ENCODE data around the gene GTPBP1. TPM values are rescaled to one million over a fixed set of nuclear protein-coding genes. Genes with fewer than 3 reads are reported as not detected.

Gene GTPBP1
- total RNA-seq, result 22.5 TPM
- 10 to 100 TPM; 27.2 to 45.3 (median 35.8) TPM for polyA plus RNA-seq (ENCODE audit: insufficient read depth in 1 of 8, insufficient read length in 8 of 8, low replicate concordance in 1 of 8)
- long read RNA-seq, donor 1, full-length matches to known transcripts, result 3 of 3 reads
- long read RNA-seq, donor 1, partial matches to known transcripts, result 0 of 3 reads
- long read RNA-seq, donor 1, other reads (novel, unspliced or antisense), result 0 of 3 reads
- long read RNA-seq, donor 2, partial matches to known transcripts, result 0 of 1 reads
- long read RNA-seq, donor 2, other reads (novel, unspliced or antisense), result 0 of 1 reads
- long read RNA-seq, donor 3, full-length matches to known transcripts, result 5 of 25 reads
- long read RNA-seq, donor 3, partial matches to known transcripts, result 12 of 25 reads
- long read RNA-seq, donor 3, other reads (novel, unspliced or antisense), result 8 of 25 reads
- long read RNA-seq, donor 4, full-length matches to known transcripts, result 5 of 5 reads
- long read RNA-seq, donor 4, partial matches to known transcripts, result 0 of 5 reads
- long read RNA-seq, donor 4, other reads (novel, unspliced or antisense), result 0 of 5 reads
- long read RNA-seq, donor 5, full-length matches to known transcripts, result 8 of 50 reads
- long read RNA-seq, donor 5, partial matches to known transcripts, result 34 of 50 reads
- long read RNA-seq, donor 5, other reads (novel, unspliced or antisense), result 8 of 50 reads
- long read RNA-seq, donor 6, full-length matches to known transcripts, result 8 of 28 reads
- long read RNA-seq, donor 6, partial matches to known transcripts, result 20 of 28 reads
- long read RNA-seq, donor 6, other reads (novel, unspliced or antisense), result 0 of 28 reads
- long read RNA-seq, donor 7, partial matches to known transcripts, result 11 of 12 reads
- long read RNA-seq, donor 7, other reads (novel, unspliced or antisense), result 0 of 12 reads
- long read RNA-seq, donor 8, full-length matches to known transcripts, result 2 of 2 reads
- long read RNA-seq, donor 8, partial matches to known transcripts, result 0 of 2 reads
- long read RNA-seq, donor 8, other reads (novel, unspliced or antisense), result 0 of 2 reads
- long read RNA-seq, donor 9, partial matches to known transcripts, result 0 of 1 reads
- long read RNA-seq, donor 9, other reads (novel, unspliced or antisense), result 0 of 1 reads
- long read RNA-seq, donor 10, transcript GTPBP1-206 (2 exons, 3,035 nt), result major isoform, 6 of 6 reads
- long read RNA-seq, donor 10, partial matches to known transcripts, result 0 of 6 reads
- long read RNA-seq, donor 10, other reads (novel, unspliced or antisense), result 0 of 6 reads
- long read RNA-seq, donor 11, partial matches to known transcripts, result 7 of 10 reads
- long read RNA-seq, donor 11, other reads (novel, unspliced or antisense), result 0 of 10 reads

GRCh38 chr22:38705235-38706100 lies at the start of gene GTPBP1:
GTPBP1 (plus strand) TSS chr22:38705944; CDS start chr22:38705956, 12 bp downstream.
- Histone ChIP-seq H3K27me3 (ENCODE audit: control insufficient read depth, insufficient read depth, low read length) (no peaks in the 10 kb centered on the region), H3K4me1 (ENCODE audit: control insufficient read depth, insufficient read depth, low read length) (peaks cover 33% of the 10 kb centered on the region), H3K9me3 (replicated peaks; ENCODE audit: control insufficient read depth, low read depth, low read length) (no peaks in the 10 kb centered on the region), H3K27ac (ENCODE audit: low read length) (peak within 1 kb of the TSS; percentile 96), H3K4me3 (ENCODE audit: low read length) (peak within 1 kb of the TSS; percentile 93), H3K36me3 (ENCODE audit: control insufficient read depth, insufficient read depth, low read length) (peaks cover 10% of the 10 kb centered on the region)
- WGBS (ENCODE audit: insufficient coverage), result under 1% methylated on average over 52 of the region's 55 CpGs
- peak; percentile 100 for DNase-seq

- no peaks in the 10 kb centered on the region for H3K27me3 ChIP-seq (ENCODE audit: control insufficient read depth, insufficient read depth, low read length)
- peak within 1 kb of the TSS; percentile 88 for H3K4me3 ChIP-seq (ENCODE audit: low read length)
- peaks cover 12% of the 10 kb centered on the region for H3K4me1 ChIP-seq (ENCODE audit: control insufficient read depth, insufficient read depth, low read length)
- peak within 1 kb of the TSS; percentile 81 for H3K27ac ChIP-seq (ENCODE audit: low read length)
- under 1% methylated on average over 64 of the region's 66 CpGs for WGBS (ENCODE audit: insufficient coverage)
- H3K9me3 ChIP-seq (replicated peaks; ENCODE audit: control insufficient read depth, low read depth, low read length), result no peaks in the 10 kb centered on the region
- H3K36me3 ChIP-seq (ENCODE audit: control insufficient read depth, insufficient read depth, low read length), result no peaks in the 10 kb centered on the region
- DNase-seq, result peak; percentile 95
These were observed 49.3 kb upstream of the GTPBP1 start, which contains the start of the genes CBY1 and FAM227A for GRCh38 chr22:38656256-38657044. CBY1 (plus strand) TSS chr22:38656638; CDS start chr22:38668055, 11,417 bp downstream. FAM227A (minus strand) TSS chr22:38656392; CDS start chr22:38650168, 6,224 bp downstream.

- Histone ChIP-seq H3K4me3 (ENCODE audit: low read length) (peak overlapping the region; percentile 88), H3K27me3 (ENCODE audit: control insufficient read depth, insufficient read depth, low read length) (no peaks in the 10 kb centered on the region), H3K27ac (ENCODE audit: low read length) (peak overlapping the region; percentile 81), H3K9me3 (replicated peaks; ENCODE audit: control insufficient read depth, low read depth, low read length) (no peaks in the 10 kb centered on the region), H3K4me1 (ENCODE audit: control insufficient read depth, insufficient read depth, low read length) (peaks cover 12% of the 10 kb centered on the region), H3K36me3 (ENCODE audit: control insufficient read depth, insufficient read depth, low read length) (no peaks in the 10 kb centered on the region)
- DNase-seq, result peak; percentile 25
- 22% methylated on average over 7 of the region's 16 CpGs for WGBS (ENCODE audit: insufficient coverage)
These were observed 48.5 kb upstream of the GTPBP1 start for GRCh38 chr22:38657045-38657909.

- Histone ChIP-seq H3K36me3 (ENCODE audit: control insufficient read depth, insufficient read depth, low read length) (peaks cover 34% of the 10 kb centered on the region), H3K27ac (ENCODE audit: low read length) (no peak overlapping the region), H3K27me3 (ENCODE audit: control insufficient read depth, insufficient read depth, low read length) (no peaks in the 10 kb centered on the region), H3K4me1 (ENCODE audit: control insufficient read depth, insufficient read depth, low read length) (no peaks in the 10 kb centered on the region), H3K9me3 (replicated peaks; ENCODE audit: control insufficient read depth, low read depth, low read length) (no peaks in the 10 kb centered on the region), H3K4me3 (ENCODE audit: low read length) (no peak overlapping the region)
- no peak for DNase-seq
- WGBS (ENCODE audit: insufficient coverage), result 79% methylated on average over 3 of the region's 5 CpGs
These were observed 30.9 kb upstream of the GTPBP1 start for GRCh38 chr22:38674888-38675287.

- H3K36me3 ChIP-seq (ENCODE audit: control insufficient read depth, insufficient read depth, low read length), result peaks cover 31% of the 10 kb centered on the region
- no peak overlapping the region for H3K27ac ChIP-seq (ENCODE audit: low read length)
- H3K9me3 ChIP-seq (replicated peaks; ENCODE audit: control insufficient read depth, low read depth, low read length), result no peaks in the 10 kb centered on the region
- no peaks in the 10 kb centered on the region for H3K27me3 ChIP-seq (ENCODE audit: control insufficient read depth, insufficient read depth, low read length)
- H3K4me3 ChIP-seq (ENCODE audit: low read length), result no peak overlapping the region
- WGBS (ENCODE audit: insufficient coverage), result 90% methylated on average over 3 of the region's 3 CpGs
- DNase-seq, result no peak
- H3K4me1 ChIP-seq (ENCODE audit: control insufficient read depth, insufficient read depth, low read length), result no peaks in the 10 kb centered on the region
These were observed 29.9 kb upstream of the GTPBP1 start for GRCh38 chr22:38675833-38676232.

- Histone ChIP-seq H3K4me3 (ENCODE audit: low read length) (peak within 1 kb of the TSS; percentile 98), H3K9me3 (replicated peaks; ENCODE audit: control insufficient read depth, low read depth, low read length) (no peaks in the 10 kb centered on the region), H3K4me1 (ENCODE audit: control insufficient read depth, insufficient read depth, low read length) (peaks cover 12% of the 10 kb centered on the region), H3K27me3 (ENCODE audit: control insufficient read depth, insufficient read depth, low read length) (no peaks in the 10 kb centered on the region), H3K36me3 (ENCODE audit: control insufficient read depth, insufficient read depth, low read length) (peaks cover 35% of the 10 kb centered on the region), H3K27ac (ENCODE audit: low read length) (peak within 1 kb of the TSS; percentile 44)
- DNase-seq, result peak; percentile 95
- 0% methylated on average over 60 of the region's 60 CpGs for WGBS (ENCODE audit: insufficient coverage)
These were observed 24.0 kb upstream of the GTPBP1 start, which contains the start of gene TOMM22 for GRCh38 chr22:38681582-38682335. TOMM22 (plus strand) TSS chr22:38681957; CDS start chr22:38681979, 22 bp downstream.

GRCh38 chr22:38684895-38685294 lies 20.8 kb upstream of the GTPBP1 start:
- no peak for DNase-seq
- Histone ChIP-seq H3K36me3 (ENCODE audit: control insufficient read depth, insufficient read depth, low read length) (peaks cover 60% of the 10 kb centered on the region), H3K27me3 (ENCODE audit: control insufficient read depth, insufficient read depth, low read length) (no peaks in the 10 kb centered on the region), H3K4me1 (ENCODE audit: control insufficient read depth, insufficient read depth, low read length) (peaks cover 12% of the 10 kb centered on the region), H3K9me3 (replicated peaks; ENCODE audit: control insufficient read depth, low read depth, low read length) (no peaks in the 10 kb centered on the region), H3K27ac (ENCODE audit: low read length) (no peak overlapping the region), H3K4me3 (ENCODE audit: low read length) (no peak overlapping the region)
- WGBS (ENCODE audit: insufficient coverage), result 94% methylated on average over 6 of the region's 9 CpGs
